Endodermal cell (in vitro differentiated cells): ENCODE measurements around the gene RAC2. TPM values are rescaled to one million over a fixed set of nuclear protein-coding genes. Genes with fewer than 3 reads are reported as not detected.

ENCODE experiments used
- DNase-seq: peaks from one replicate; pipeline ENCODE4 v3.0.0-alpha.2; 2017
- H3K27ac ChIP-seq: 2 replicates; pipeline ENCODE4 v1.5.1; 2013; ENCODE audit warnings: mild to moderate bottlenecking, low read depth, low read length, moderate library complexity
- H3K27me3 ChIP-seq: 2 replicates; pipeline ENCODE4 v1.6.1; 2013; ENCODE audit warnings: mild to moderate bottlenecking, low read length, moderate library complexity; ENCODE audit not compliant: insufficient read depth, control insufficient read depth, poor library complexity, severe bottlenecking
- H3K36me3 ChIP-seq: 2 replicates; pipeline ENCODE4 v1.7.0; 2013; ENCODE audit warnings: mild to moderate bottlenecking, low read length, moderate library complexity; ENCODE audit not compliant: control insufficient read depth, insufficient read depth
- H3K4me1 ChIP-seq: one replicate; pipeline ENCODE4 v1.7.0; 2013; ENCODE audit warnings: low read length; ENCODE audit not compliant: control insufficient read depth, insufficient read depth
- H3K4me3 ChIP-seq: 2 replicates; pipeline ENCODE4 v1.5.1; 2013; ENCODE audit warnings: mild to moderate bottlenecking, low read length, moderate library complexity
- H3K9ac ChIP-seq: 2 replicates; pipeline ENCODE4 v1.6.1; 2013; ENCODE audit warnings: mild to moderate bottlenecking, low read length, moderate library complexity; ENCODE audit not compliant: poor library complexity, severe bottlenecking; ENCODE audit errors: extremely low read depth
- H3K9me3 ChIP-seq: 2 replicates; pipeline ENCODE4 v1.6.1; 2013; ENCODE audit warnings: mild to moderate bottlenecking, low read length, moderate library complexity; ENCODE audit not compliant: control insufficient read depth
- H3K27ac Mint-ChIP-seq: 2 replicates; pipeline ENCODE4 v1.8.0; 2020; ENCODE audit warnings: mixed read lengths
- H3K27me3 Mint-ChIP-seq: 2 replicates; pipeline ENCODE4 v1.8.0; 2021; ENCODE audit warnings: mild to moderate bottlenecking, mixed read lengths; ENCODE audit not compliant: insufficient read depth
- H3K36me3 Mint-ChIP-seq: 2 replicates; pipeline ENCODE4 v1.8.0; 2020; ENCODE audit warnings: low read depth, mixed read lengths
- H3K4me1 Mint-ChIP-seq: 2 replicates; pipeline ENCODE4 v1.8.0; 2020; ENCODE audit warnings: mixed read lengths
- H3K4me3 Mint-ChIP-seq: 2 replicates; pipeline ENCODE4 v1.8.0; 2020; ENCODE audit warnings: mild to moderate bottlenecking, moderate library complexity, mixed read lengths
- H3K9me3 Mint-ChIP-seq: 2 replicates; pipeline ENCODE4 v1.8.0; 2020; ENCODE audit warnings: mild to moderate bottlenecking, mixed read lengths
- WGBS, 2 experiments: methylation state at CpG; one replicate each; pipeline versions ENCODE4 v1.1.5 to v1.1.7; 2013; ENCODE audit warnings: missing lambda C conversion rate in 2 of 2, mixed read lengths in 1 of 2; ENCODE audit not compliant: insufficient coverage in 1 of 2, insufficient read length in 1 of 2; 5-methylcytosine and 5-hydroxymethylcytosine counted together
- total RNA-seq, 2 donors: library from RNA; stranded (reverse); fragmentation: NEBNext Ultra II Directional in 1 of 2; extraction: Animal tissue kit (Norgen Biotek cat#: 25700) in 1 of 2; gene quantifications; 2 replicates in 1 of 2; 3 replicates in 1 of 2; pipeline ENCODE4 v1.2.1, GENCODE V29; 2021
- TF ChIP-seq, protein P1 (sequence below): fragments of 200-600 bp; sonication (generic); conservative IDR thresholded peaks from 2 replicates; pipeline ENCODE4 v1.5.0; 2021; ENCODE audit warnings: antibody characterized with exemption, mild to moderate bottlenecking

Gene RAC2
- total RNA-seq, 2 donors from 2014 or later, result 4.5 to 5.6 TPM

DNA sequence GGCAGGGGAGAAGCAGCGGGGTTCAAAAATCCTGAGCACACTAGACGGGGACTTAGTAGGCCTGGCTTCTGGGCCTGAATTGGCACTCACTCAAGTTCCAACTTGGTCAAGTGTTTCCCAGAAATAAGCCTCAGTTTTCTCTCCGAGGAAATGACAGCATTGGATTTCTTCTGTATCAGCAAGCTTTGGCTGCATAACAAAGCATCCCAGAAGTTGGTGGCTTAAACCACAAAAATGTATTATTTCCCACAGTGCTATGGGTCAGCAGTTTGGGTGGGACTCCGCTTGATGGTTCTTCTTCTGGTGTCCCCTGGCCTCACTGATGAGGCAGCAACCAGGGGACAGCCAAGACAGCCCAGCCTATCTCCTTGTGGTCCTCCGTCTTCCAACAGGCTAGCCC, 36.6 kb upstream of the RAC2 start:
- no peak overlapping the region for H3K27ac ChIP-seq
- H3K9me3 ChIP-seq, result no peaks in the 10 kb centered on the region
- no peak overlapping the region for H3K9ac ChIP-seq
- H3K9me3 Mint-ChIP-seq, result no peaks in the 10 kb centered on the region
- peaks cover 4% of the 10 kb centered on the region for H3K4me1 Mint-ChIP-seq
- H3K36me3 ChIP-seq, result no peaks in the 10 kb centered on the region
- H3K27ac Mint-ChIP-seq, result no peak overlapping the region
- no peaks in the 10 kb centered on the region for H3K36me3 Mint-ChIP-seq
- no peak overlapping the region for H3K4me3 Mint-ChIP-seq
- 92 to 98% methylated on average over 5 of the region's 5 CpGs for WGBS, 2 experiments
- no peaks in the 10 kb centered on the region for H3K4me1 ChIP-seq
- H3K4me3 ChIP-seq, result no peak overlapping the region
- no peaks in the 10 kb centered on the region for H3K27me3 ChIP-seq
- DNase-seq, result no peak
- no peaks in the 10 kb centered on the region for H3K27me3 Mint-ChIP-seq
- TF ChIP-seq, protein P1, sequence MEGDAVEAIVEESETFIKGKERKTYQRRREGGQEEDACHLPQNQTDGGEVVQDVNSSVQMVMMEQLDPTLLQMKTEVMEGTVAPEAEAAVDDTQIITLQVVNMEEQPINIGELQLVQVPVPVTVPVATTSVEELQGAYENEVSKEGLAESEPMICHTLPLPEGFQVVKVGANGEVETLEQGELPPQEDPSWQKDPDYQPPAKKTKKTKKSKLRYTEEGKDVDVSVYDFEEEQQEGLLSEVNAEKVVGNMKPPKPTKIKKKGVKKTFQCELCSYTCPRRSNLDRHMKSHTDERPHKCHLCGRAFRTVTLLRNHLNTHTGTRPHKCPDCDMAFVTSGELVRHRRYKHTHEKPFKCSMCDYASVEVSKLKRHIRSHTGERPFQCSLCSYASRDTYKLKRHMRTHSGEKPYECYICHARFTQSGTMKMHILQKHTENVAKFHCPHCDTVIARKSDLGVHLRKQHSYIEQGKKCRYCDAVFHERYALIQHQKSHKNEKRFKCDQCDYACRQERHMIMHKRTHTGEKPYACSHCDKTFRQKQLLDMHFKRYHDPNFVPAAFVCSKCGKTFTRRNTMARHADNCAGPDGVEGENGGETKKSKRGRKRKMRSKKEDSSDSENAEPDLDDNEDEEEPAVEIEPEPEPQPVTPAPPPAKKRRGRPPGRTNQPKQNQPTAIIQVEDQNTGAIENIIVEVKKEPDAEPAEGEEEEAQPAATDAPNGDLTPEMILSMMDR, result no peak

DNA sequence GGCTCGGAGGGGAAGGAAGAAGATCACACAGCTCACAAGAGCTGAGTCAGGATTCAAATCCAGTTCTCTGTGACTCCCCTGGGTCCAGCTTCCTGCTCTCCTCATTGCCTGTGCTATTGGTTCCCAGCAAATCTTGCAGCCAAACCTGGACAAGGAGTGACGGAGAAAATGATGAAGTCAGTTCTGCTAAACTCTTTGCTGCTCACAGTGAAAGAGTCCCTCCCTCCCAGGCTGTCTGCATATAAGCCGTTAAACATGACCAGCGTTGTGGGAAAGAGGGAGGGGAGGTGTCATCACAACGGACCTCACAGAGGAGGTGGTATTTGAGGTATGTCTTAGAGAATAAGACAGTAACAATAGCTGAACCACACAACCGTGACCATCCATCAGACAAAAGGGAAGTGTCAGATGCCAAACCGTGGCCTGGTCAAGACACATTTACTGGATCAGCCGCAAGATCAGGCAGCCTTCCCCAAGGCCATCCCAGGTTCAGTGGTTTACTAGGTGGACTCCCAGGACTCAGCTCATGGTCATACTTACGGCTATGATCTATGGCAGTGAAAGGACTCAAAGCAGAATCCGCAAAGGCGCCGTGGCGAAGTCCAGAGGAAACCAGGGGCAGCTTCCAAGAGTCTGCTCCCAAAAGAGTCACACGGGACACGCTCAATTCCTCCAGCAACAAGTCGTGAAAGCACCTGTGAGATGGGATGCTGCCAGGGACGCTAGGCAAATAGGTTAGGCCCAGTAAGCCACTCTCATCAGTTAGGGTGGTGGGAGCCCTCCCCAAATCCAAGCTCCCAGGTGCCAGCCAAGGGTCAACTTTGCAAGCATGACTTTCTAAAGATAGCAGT, 35.5 kb upstream of the RAC2 start:
- H3K9me3 Mint-ChIP-seq, result no peaks in the 10 kb centered on the region
- no peak overlapping the region for H3K27ac ChIP-seq
- no peak overlapping the region for H3K4me3 ChIP-seq
- H3K4me1 Mint-ChIP-seq, result peaks cover 4% of the 10 kb centered on the region
- no peaks in the 10 kb centered on the region for H3K4me1 ChIP-seq
- no peaks in the 10 kb centered on the region for H3K27me3 ChIP-seq
- no peaks in the 10 kb centered on the region for H3K9me3 ChIP-seq
- TF ChIP-seq, protein P1, result no peak
- no peak overlapping the region for H3K9ac ChIP-seq
- no peak for DNase-seq
- H3K27ac Mint-ChIP-seq, result no peak overlapping the region
- 74 to 85% methylated on average over 16 to 17 of the region's 17 CpGs for WGBS, 2 experiments
- H3K27me3 Mint-ChIP-seq, result no peaks in the 10 kb centered on the region
- H3K4me3 Mint-ChIP-seq, result no peak overlapping the region
- H3K36me3 ChIP-seq, result no peaks in the 10 kb centered on the region
- no peaks in the 10 kb centered on the region for H3K36me3 Mint-ChIP-seq

DNA sequence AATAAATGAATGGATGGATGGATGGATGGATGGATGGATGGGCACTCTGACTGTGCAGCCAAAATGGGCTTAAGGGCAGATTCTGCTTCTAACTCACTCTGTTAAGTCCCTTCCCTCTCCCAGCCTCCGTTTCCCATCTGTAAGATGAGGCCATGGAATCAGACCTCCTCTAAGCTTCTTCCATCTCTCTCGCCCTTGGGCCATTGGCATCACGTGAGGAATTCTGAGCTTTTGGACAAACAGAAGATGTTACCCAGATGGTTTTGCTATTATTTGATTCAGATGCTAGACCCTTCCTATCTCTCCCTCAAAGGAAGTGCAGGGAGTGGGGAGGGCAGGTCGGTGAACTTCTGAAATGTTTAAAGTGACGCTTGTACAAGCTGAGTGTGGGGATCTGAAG, 34.2 kb upstream of the RAC2 start:
- Histone ChIP-seq H3K4me3 (no peak overlapping the region), H3K36me3 (no peaks in the 10 kb centered on the region), H3K27ac (no peak overlapping the region), H3K27me3 (no peaks in the 10 kb centered on the region), H3K9ac (no peak overlapping the region), H3K9me3 (no peaks in the 10 kb centered on the region), H3K4me1 (no peaks in the 10 kb centered on the region)
- H3K27me3 Mint-ChIP-seq, result no peaks in the 10 kb centered on the region
- no peak for DNase-seq
- no peak overlapping the region for H3K27ac Mint-ChIP-seq
- H3K36me3 Mint-ChIP-seq, result no peaks in the 10 kb centered on the region
- H3K9me3 Mint-ChIP-seq, result no peaks in the 10 kb centered on the region
- no peaks in the 10 kb centered on the region for H3K4me1 Mint-ChIP-seq
- H3K4me3 Mint-ChIP-seq, result no peak overlapping the region
- WGBS, 2 experiments, result 88 to 94% methylated on average over 2 to 5 of the region's 5 CpGs
- TF ChIP-seq, protein P1, result no peak
